Endometrium (tissue), 2 donors: ENCODE data around the gene TYK2.
A peak's percentile ranks its signal among the peaks of the same experiment; 100 is the strongest.

Source experiments
- FAIRE-seq: peaks from 2 replicates; lab custom pipeline; 2012; peaks lifted over from hg19 to GRCh38; lab: Jason Lieb, UNC
- donor health status: control.
- donor health status: control.

The TYK2 gene

GRCh38 chr19:10333758-10334587 is 46.4 kb downstream of the TYK2 start:
- no peak for FAIRE-seq

- FAIRE-seq, result peak; percentile 12
These were observed 47.2 kb downstream of the TYK2 start, which contains the start of gene RAVER1 for GRCh38 chr19:10332965-10333757. RAVER1 (minus strand) TSS chr19:10333529; CDS start chr19:10333507, 22 bp downstream.

GRCh38 chr19:10332158-10332964 is 48.0 kb downstream of the TYK2 start:
- FAIRE-seq, result no peak

GRCh38 chr19:10329555-10329954 is 50.8 kb downstream of the TYK2 start:
- no peak for FAIRE-seq

GRCh38 chr19:10328558-10329429 is 51.6 kb downstream of the TYK2 start:
- no peak for FAIRE-seq

- FAIRE-seq, result no peak
These were observed 52.6 kb downstream of the TYK2 start for GRCh38 chr19:10327793-10328192.

- no peak for FAIRE-seq
These were observed 54.6 kb downstream of the TYK2 start for GRCh38 chr19:10325732-10326131.

GRCh38 chr19:10321874-10322835 is 58.2 kb downstream of the TYK2 start:
- FAIRE-seq, result no peak

- no peak for FAIRE-seq
These were observed 59.0 kb downstream of the TYK2 start for GRCh38 chr19:10321417-10321797.

- FAIRE-seq, result no peak
These were observed 59.6 kb downstream of the TYK2 start for GRCh38 chr19:10320602-10321416.

- FAIRE-seq, result no peak
These were observed 61.3 kb downstream of the TYK2 start for GRCh38 chr19:10318807-10319682.

- no peak for FAIRE-seq
These were observed 62.4 kb downstream of the TYK2 start for GRCh38 chr19:10317857-10318462.

GRCh38 chr19:10317045-10317856 is 63.1 kb downstream of the TYK2 start:
- FAIRE-seq, result no peak

- FAIRE-seq, result no peak
These were observed 63.9 kb downstream of the TYK2 start for GRCh38 chr19:10316229-10317044.

- FAIRE-seq, result no peak
These were observed 64.8 kb downstream of the TYK2 start, which contains the start of gene FDX2 for GRCh38 chr19:10315335-10316214. FDX2 (minus strand) TSS chr19:10316015; CDS start chr19:10315996, 19 bp downstream.
